IMR-90 (cell line): ENCODE results near the gene ADAMTSL1. TPM values are rescaled to one million over a fixed set of nuclear protein-coding genes. Genes with fewer than 3 reads are reported as not detected.

ENCODE experiments used
- ATAC-seq: fragments of 200-7000 bp; cut with Tn5 transposase; 2 replicates; pipeline ENCODE4 v1.9.1; 2020; ENCODE audit warnings: low read depth, mild to moderate bottlenecking, moderate library complexity
- BruUV-seq: library from RNA; stranded (reverse); fragments of 400-500 nt; replicated peaks from 2 replicates; lab custom pipeline; 2021; lab: Mats Ljungman, UMichigan
- CTCF ChIA-PET: fragments of 300-600 bp; formaldehyde crosslinking; extraction: SDS; loops from one replicate; lab custom pipeline; 2021; ENCODE audit warnings: antibody characterized with exemption; lab: Yijun Ruan, JAX
- POLR2A ChIA-PET: fragments of 300-600 bp; sonication (Branson Sonifier 250); formaldehyde crosslinking; loops from one replicate; lab custom pipeline; 2022; ENCODE audit warnings: antibody characterized with exemption; ENCODE audit not compliant: unreplicated experiment; lab: Charles Lee
- DNase-seq: peaks from one replicate; pipeline ENCODE4 v3.0.0; 2013
- H2AFZ ChIP-seq: replicated peaks from 2 replicates; pipeline ENCODE3; 2013; ENCODE audit warnings: low read length, mild to moderate bottlenecking; ENCODE audit not compliant: poor library complexity
- H2AK5ac ChIP-seq: 2 replicates; pipeline ENCODE4 v1.6.1; 2013; ENCODE audit warnings: low read depth, low read length, inconsistent platforms
- H2AK9ac ChIP-seq: replicated peaks from 2 replicates; pipeline ENCODE3; 2013; ENCODE audit warnings: mild to moderate bottlenecking, low read depth, low read length, moderate library complexity; ENCODE audit not compliant: poor library complexity
- H2BK120ac ChIP-seq: 2 replicates; pipeline ENCODE4 v1.6.1; 2013; ENCODE audit warnings: low read depth, low read length, inconsistent platforms
- H2BK15ac ChIP-seq: 3 replicates; pipeline ENCODE4 v1.6.1; 2013; ENCODE audit warnings: low read depth, low read length, inconsistent platforms
- H2BK20ac ChIP-seq: 2 replicates; pipeline ENCODE4 v1.6.1; 2013; ENCODE audit warnings: low read depth, mild to moderate bottlenecking, inconsistent platforms, low read length, moderate library complexity
- H2BK5ac ChIP-seq: 2 replicates; pipeline ENCODE4 v1.6.1; 2013; ENCODE audit warnings: mild to moderate bottlenecking, low read depth, low read length, inconsistent platforms; ENCODE audit not compliant: poor library complexity, severe bottlenecking
- H3K14ac ChIP-seq: replicated peaks from 2 replicates; pipeline ENCODE4 v1.6.1; 2013; ENCODE audit warnings: low read depth, low read length, inconsistent platforms
- H3K18ac ChIP-seq: 2 replicates; pipeline ENCODE4 v1.6.1; 2013; ENCODE audit warnings: low read depth, low read length, control low read depth
- H3K23ac ChIP-seq: 2 replicates; pipeline ENCODE4 v1.6.1; 2013; ENCODE audit warnings: low read depth, low read length, inconsistent platforms
- H3K27ac ChIP-seq: 2 replicates; pipeline ENCODE4 v1.5.1; 2013; ENCODE audit warnings: mild to moderate bottlenecking, control low read depth, low read length; ENCODE audit not compliant: insufficient read depth
- H3K27me3 ChIP-seq: 2 replicates; pipeline ENCODE4 v1.6.1; 2013; ENCODE audit warnings: low read length; ENCODE audit not compliant: control insufficient read depth, insufficient read depth
- H3K36me3 ChIP-seq: 2 replicates; pipeline ENCODE4 v1.6.1; 2013; ENCODE audit warnings: low read length, mixed read lengths; ENCODE audit not compliant: control insufficient read depth, insufficient read depth
- H3K4ac ChIP-seq: 2 replicates; pipeline ENCODE4 v1.6.1; 2013; ENCODE audit warnings: low read depth, low read length, inconsistent platforms
- H3K4me1 ChIP-seq: 2 replicates; pipeline ENCODE4 v1.6.1; 2013; ENCODE audit warnings: low read length, mixed read lengths; ENCODE audit not compliant: control insufficient read depth, insufficient read depth
- H3K4me2 ChIP-seq: 2 replicates; pipeline ENCODE4 v1.6.1; 2013; ENCODE audit warnings: low read depth, mild to moderate bottlenecking, control low read depth, low read length, moderate library complexity
- H3K4me3 ChIP-seq: 2 replicates; pipeline ENCODE4 v1.5.1; 2013; ENCODE audit warnings: low read depth, mild to moderate bottlenecking, control low read depth, low read length, moderate library complexity; ENCODE audit not compliant: insufficient read depth
- H3K56ac ChIP-seq: 2 replicates; pipeline ENCODE4 v1.6.1; 2013; ENCODE audit warnings: low read length, inconsistent platforms; ENCODE audit not compliant: insufficient read depth; ENCODE audit errors: extremely low read depth
- H3K79me1 ChIP-seq, 2 experiments: 2 replicates each; pipeline ENCODE4 v1.6.1; 2013; ENCODE audit warnings: low read length in 2 of 2, inconsistent platforms in 1 of 2, low read depth in 1 of 2
- H3K9ac ChIP-seq: 2 replicates; pipeline ENCODE4 v1.6.1; 2013; ENCODE audit warnings: low read depth, low read length, control low read depth
- H3K9me1 ChIP-seq: 2 replicates; pipeline ENCODE4 v1.6.1; 2013; ENCODE audit warnings: low read length, inconsistent platforms; ENCODE audit not compliant: insufficient read depth
- H3K9me3 ChIP-seq: 2 replicates; pipeline ENCODE4 v1.6.1; 2013; ENCODE audit warnings: low read length; ENCODE audit not compliant: control insufficient read depth, insufficient read depth
- H4K20me1 ChIP-seq: 2 replicates; pipeline ENCODE4 v1.6.1; 2013; ENCODE audit warnings: low read length, inconsistent platforms; ENCODE audit not compliant: insufficient read depth
- H4K5ac ChIP-seq: 2 replicates; pipeline ENCODE4 v1.6.1; 2013; ENCODE audit warnings: mild to moderate bottlenecking, low read depth, low read length, control low read depth
- H4K8ac ChIP-seq, 2 experiments: 2 replicates each; pipeline ENCODE4 v1.6.1; 2013; ENCODE audit warnings: low read depth in 2 of 2, low read length in 2 of 2, control low read depth in 1 of 2, inconsistent platforms in 1 of 2
- H4K91ac ChIP-seq: 2 replicates; pipeline ENCODE4 v1.6.1; 2013; ENCODE audit warnings: low read depth, low read length, inconsistent platforms; ENCODE audit not compliant: insufficient read depth
- CHD1 ChIP-seq: IDR thresholded peaks from 2 replicates; pipeline ENCODE4 v1.6.1; 2012; ENCODE audit warnings: low read depth, low read length, improper control_type of control experiment
- FOS ChIP-seq: fragments of 150-350 bp; IDR thresholded peaks from 2 replicates; pipeline ENCODE4 v1.6.1; 2016; ENCODE audit warnings: low read depth, low read length
- MAZ ChIP-seq: IDR thresholded peaks from 2 replicates; pipeline ENCODE4 v1.6.1; 2012; ENCODE audit warnings: low read depth, mild to moderate bottlenecking, low read length, improper control_type of control experiment, moderate library complexity, borderline replicate concordance
- RCOR1 ChIP-seq: IDR thresholded peaks from 2 replicates; pipeline ENCODE4 v1.6.1; 2012; ENCODE audit warnings: mild to moderate bottlenecking, low read length, improper control_type of control experiment; ENCODE audit not compliant: insufficient replicate concordance
- whole genome bisulfite sequencing, 2 experiments: methylation state at CpG; one replicate each; pipeline versions ENCODE4 v1.1.5 to v1.1.7; 2013; ENCODE audit warnings: missing lambda C conversion rate in 2 of 2; ENCODE audit not compliant: insufficient read length in 1 of 2; ENCODE audit errors: extremely low coverage in 2 of 2; 5-methylcytosine and 5-hydroxymethylcytosine counted together
- dilution Hi-C: fragments of 300-500 bp; cut with HindIII; formaldehyde crosslinking; loops from one replicate; pipeline ENCODE4 v1.14.3; 2018; ENCODE audit warnings: low sequenced_read_pairs; ENCODE audit not compliant: unreplicated experiment
- in situ Hi-C: fragments of 300-500 bp; cut with MboI; formaldehyde crosslinking; loops from 3 replicates; pipeline ENCODE4 v1.14.3; 2019; ENCODE audit warnings: low sequenced_read_pairs, inconsistent platforms, mixed read lengths
- intact Hi-C: fragments of 100-400 bp; cut with micrococcal nuclease; formaldehyde crosslinking; loops from 2 replicates; pipeline ENCODE4 v1.10.0; 2022
- polyA plus RNA-seq, 3 experiments: library from polyadenylated mRNA; depleted of rRNA; stranded (reverse); fragments of >200 nt; gene quantifications; 2 replicates each; pipeline ENCODE4 v1.2.3, GENCODE V29; 2012; ENCODE audit warnings: low replicate concordance in 1 of 3
- total RNA-seq: library from RNA; depleted of rRNA; stranded (reverse); fragments of >200 nt; gene quantifications from 2 replicates; pipeline ENCODE4 v1.2.3, GENCODE V29; 2012

Gene ADAMTSL1
- total and polyA plus RNA-seq, 2 of the 4 experiments (the other 2 are of a cell fraction), result 38.2 to 62.2 TPM

GRCh38 chr9:18905883-18906629 is 432.1 kb downstream of the ADAMTSL1 start (continued):
- TF ChIP-seq MAZ, result no peak

DNA sequence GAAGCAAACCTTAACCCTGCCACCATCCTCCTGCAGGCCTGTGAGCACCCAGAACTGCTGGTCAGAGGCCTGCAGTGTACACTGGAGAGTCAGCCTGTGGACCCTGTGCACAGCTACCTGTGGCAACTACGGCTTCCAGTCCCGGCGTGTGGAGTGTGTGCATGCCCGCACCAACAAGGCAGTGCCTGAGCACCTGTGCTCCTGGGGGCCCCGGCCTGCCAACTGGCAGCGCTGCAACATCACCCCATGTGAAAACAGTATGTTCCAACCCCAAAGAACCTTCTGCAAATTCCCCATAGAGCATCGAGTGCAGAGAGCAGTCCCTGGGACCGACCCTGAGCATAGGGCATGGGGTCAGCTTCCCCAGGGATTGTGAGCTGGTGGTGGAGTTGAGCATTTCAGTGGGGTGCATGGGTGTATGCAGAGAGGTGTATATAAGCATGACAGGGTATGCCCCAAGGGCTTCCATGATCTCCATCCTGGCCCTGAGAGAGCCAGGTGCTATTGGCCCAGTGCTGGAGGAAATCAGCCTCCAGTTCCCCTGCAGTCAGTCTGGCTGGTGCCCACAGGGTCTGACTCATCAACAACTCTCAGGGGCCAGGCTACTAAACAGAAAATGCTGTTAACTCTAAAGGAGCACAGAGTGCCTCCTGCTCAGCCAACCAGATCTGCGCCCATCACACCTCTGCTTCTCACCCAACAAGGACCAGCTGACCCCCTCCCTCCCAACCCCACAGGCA is 432.9 kb downstream of the ADAMTSL1 start:
- intact Hi-C loops, result no loop called here
- Histone ChIP-seq H3K79me1 (no peaks in the 10 kb centered on the region), H2AK5ac (no peak overlapping the region), H3K36me3 (no peaks in the 10 kb centered on the region), H3K27ac (no peak overlapping the region), H2AK9ac (no peak overlapping the region), H4K8ac (no peak overlapping the region), H2BK5ac (no peak overlapping the region), H2BK15ac (no peak overlapping the region), H2AFZ (peak overlapping the region; percentile 34), H3K56ac (no peak overlapping the region), H3K14ac (no peak overlapping the region), H3K9me1 (peaks cover 12% of the 10 kb centered on the region), H3K4me1 (peaks cover 19% of the 10 kb centered on the region), H3K4me3 (no peak overlapping the region), H3K23ac (no peak overlapping the region), H2BK120ac (no peak overlapping the region), H4K5ac (no peak overlapping the region), H2BK20ac (no peak overlapping the region), H4K20me1 (no peaks in the 10 kb centered on the region), H3K9ac (no peak overlapping the region), H3K27me3 (no peaks in the 10 kb centered on the region), H3K9me3 (no peaks in the 10 kb centered on the region), H3K4me2 (no peak overlapping the region), H3K18ac (no peak overlapping the region), H4K91ac (no peak overlapping the region), H3K4ac (no peak overlapping the region)
- no peak for TF ChIP-seq RCOR1
- no peak for TF ChIP-seq CHD1
- TF ChIP-seq FOS, result peak; percentile 34; the same call in 1 of the 2 replicates
- DNase-seq, result peak; percentile 69
- ATAC-seq, result peak; percentile 73
- in situ Hi-C loops, result no loop called here
- WGBS, 2 experiments, result 100% methylated on average over 1 of the region's 9 CpGs; no CpG with 5 or more reads in 1 of the 2 experiments
- ChIA-PET POLR2A (no interaction called here), CTCF (no interaction called here)
- BruUV-seq, result no TSS peak
- dilution Hi-C loops, result no loop called here
